Kidney glomerular epithelial cell (primary cell): Measurements from ENCODE around the gene ZBTB17.
"Not testable (repeated sequence)": the region's sequence is repeated elsewhere in the genome, so short reads cannot be mapped to it uniquely, and the experiment has no call there.

ENCODE experiments used
- DNase-seq: peaks from one replicate; lab custom pipeline; 2025; lab: John Stamatoyannopoulos, UW

The ZBTB17 gene

GRCh38 chr1:15988856-15989736 lies 13.2 kb upstream of the ZBTB17 start:
- DNase-seq: no peak

- peak; percentile 50 for DNase-seq
These were observed 9.9 kb upstream of the ZBTB17 start for GRCh38 chr1:15985611-15986297.

DNA sequence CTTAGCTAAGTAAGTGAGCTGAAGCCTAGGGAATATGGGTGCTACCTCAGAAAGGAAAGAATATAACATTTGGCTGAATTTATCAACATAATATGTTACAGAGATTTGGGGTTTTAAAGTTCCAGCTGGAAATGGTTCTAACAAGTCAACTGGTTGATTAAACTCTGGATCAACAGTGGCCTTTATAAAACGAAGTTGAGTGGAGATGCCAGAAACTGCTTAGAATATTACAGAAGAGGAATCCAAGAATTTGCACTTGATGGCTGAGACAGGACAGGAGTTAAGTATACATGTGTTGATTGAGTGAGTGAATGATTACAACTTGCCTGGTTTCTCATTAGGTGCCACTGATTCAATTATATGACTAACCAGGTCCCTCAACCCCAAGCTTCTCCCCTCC lies 7.4 kb upstream of the ZBTB17 start:
- no peak for DNase-seq

DNA sequence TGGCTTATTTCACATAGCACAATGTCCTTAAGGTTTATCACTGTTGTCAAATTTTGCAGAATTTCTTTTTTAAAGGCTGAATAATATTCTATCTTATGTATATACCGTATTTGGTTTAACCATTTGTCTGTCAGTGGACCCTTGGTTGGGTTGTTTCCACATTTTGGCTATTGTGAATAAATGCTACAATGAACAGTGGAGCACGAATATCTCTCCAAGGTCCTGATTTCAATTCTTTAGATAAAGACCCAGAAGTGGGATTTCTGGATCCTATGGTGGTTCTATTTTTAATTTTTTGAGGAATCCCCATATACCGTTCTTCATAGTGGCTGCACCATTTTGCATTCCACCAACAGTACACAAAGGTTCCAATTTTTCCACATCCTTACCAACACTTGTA lies 5.8 kb upstream of the ZBTB17 start:
- DNase-seq: no peak

GRCh38 chr1:15977947-15978346 lies 2.0 kb upstream of the ZBTB17 start:
- not testable (repeated sequence) for DNase-seq

GRCh38 chr1:15975358-15975804 lies 520 bp downstream of the ZBTB17 start:
- DNase-seq: peak; percentile 51

- DNase-seq: no peak
These were observed 1.0 kb downstream of the ZBTB17 start for GRCh38 chr1:15974855-15975254.

GRCh38 chr1:15973772-15974171 lies 2.1 kb downstream of the ZBTB17 start:
- no peak for DNase-seq

- DNase-seq: no peak
These were observed 3.5 kb downstream of the ZBTB17 start for GRCh38 chr1:15972409-15972808.

GRCh38 chr1:15970911-15971310 lies 5.0 kb downstream of the ZBTB17 start:
- DNase-seq: no peak

DNA sequence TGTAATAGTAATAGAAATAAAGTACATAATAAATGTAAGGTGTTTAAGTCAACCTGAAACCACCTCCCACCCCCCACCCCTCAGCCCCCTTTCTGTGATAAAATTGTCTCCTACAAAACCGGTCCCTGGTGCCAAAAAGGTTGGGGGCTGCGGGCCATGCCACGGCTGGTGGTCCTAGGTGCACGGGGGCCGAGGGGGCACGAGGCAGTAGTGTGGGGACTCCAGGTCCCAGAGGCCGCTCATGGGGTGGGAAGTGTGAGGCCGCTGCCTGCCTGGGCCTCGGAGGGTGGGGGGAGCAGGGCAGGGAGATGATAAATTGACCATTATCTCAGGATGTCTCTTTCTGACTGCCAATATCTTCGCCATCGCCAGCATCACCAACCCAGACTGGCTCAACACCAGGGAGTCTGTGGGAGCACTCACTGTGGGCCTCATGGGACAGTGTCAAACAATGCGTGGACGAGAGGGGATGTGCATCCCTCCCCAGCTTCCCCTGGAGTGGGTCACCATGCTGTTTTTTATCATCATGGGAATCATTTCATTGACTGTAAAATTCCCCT lies 6.5 kb downstream of the ZBTB17 start:
- no peak for DNase-seq

DNA sequence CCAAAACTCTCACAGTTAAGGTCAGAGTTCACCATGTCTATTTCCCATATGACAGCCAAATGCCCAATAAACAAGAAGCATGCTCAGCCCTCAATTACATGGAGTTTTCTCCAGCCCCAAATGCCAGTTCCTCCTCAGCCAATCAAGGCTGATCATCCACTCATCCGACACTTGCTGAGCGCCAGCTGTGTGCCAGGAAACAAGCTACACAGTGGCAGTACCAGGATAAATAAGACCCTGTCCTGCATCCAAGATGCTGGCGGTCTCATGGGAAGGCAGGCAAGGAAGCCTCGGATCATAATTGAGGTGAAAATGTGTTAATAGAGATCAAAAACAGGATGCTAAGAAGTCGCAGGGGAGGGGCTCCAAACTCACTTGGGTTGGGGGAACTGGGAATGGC lies 7.7 kb downstream of the ZBTB17 start:
- no peak for DNase-seq

DNA sequence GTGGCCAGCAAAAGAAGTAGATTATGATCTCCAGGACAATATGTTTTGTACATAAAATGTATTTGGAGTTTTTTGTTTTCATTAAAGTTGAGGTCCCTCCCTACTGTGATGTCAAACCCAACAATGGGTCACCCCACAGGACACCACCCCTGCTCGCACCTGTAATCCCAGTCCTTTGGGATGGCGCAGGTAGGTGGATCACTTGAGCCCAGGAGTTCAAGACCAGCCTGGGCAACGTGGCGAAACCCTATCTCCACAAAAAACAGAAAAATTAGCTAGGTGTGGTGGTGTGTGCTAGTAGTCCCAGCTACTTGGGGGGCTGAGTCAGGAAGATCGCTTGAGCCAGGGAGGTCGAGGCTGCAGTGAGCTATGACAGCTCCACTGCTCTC lies 9.0 kb downstream of the ZBTB17 start:
- DNase-seq: no peak

DNA sequence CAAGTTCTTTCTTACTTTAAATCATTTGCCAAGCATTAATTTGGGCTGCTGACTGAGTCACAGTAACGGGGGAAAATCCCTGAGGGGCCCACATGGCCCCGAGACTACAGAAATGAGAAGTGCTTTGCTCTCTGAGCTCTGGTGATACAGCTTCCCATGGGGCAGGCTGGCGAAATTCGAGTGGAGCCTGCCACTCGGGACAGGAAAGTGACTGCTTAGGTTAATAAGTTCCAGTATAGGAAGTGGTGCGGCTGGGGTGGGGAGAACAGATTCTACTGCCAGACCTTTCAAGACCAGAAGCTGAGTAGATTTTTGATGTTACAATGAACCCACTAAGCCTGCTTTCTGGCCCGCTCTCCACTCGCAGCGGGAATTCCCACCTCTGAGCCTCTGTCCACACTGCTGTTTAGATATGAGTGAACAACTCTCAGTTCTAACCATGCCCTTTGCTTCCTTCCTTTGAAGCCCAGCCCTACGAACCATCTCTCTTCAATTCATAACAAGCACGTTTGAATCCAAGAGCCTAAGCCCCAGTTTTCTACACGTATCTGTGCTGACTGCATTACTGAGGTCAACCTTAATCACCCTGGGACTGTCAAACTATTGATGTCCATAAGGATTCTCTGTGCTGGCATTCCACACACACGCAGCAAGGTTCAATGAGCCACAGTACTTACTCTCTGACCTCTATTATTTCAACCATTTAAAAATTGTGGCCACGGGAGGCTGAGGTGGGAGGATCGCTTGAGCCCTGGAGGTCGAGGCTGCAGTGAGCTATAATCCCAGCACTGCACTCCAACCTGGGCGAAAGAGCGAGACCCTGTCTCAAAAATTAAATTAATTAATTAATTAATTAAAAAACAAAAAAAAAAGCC lies 9.6 kb downstream of the ZBTB17 start:
- DNase-seq: no peak

DNA sequence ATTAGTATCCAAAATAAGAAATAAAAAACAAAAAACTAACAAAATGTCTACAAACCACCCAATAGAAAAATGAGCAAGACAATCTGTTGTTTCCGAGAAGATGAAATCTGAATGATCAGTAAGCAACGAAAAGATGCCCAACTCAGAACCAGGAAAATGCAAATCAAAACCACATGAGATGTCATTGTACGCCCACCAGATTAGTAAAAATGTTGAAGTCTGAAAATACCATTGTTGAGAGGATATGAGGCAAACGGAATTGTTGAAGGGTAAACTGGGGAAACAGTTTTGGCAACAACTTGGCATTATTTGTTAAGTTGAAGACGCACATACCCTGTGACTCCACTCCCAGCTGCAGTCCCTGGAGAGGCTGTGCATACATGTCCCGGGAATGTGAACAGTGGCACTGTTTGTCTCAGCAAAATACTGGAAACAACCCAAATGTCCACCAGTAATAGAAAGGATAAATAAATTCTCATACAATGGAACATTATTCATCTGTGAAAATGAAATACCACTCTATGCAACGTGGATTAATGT lies 10.6 kb downstream of the ZBTB17 start:
- no peak for DNase-seq

DNA sequence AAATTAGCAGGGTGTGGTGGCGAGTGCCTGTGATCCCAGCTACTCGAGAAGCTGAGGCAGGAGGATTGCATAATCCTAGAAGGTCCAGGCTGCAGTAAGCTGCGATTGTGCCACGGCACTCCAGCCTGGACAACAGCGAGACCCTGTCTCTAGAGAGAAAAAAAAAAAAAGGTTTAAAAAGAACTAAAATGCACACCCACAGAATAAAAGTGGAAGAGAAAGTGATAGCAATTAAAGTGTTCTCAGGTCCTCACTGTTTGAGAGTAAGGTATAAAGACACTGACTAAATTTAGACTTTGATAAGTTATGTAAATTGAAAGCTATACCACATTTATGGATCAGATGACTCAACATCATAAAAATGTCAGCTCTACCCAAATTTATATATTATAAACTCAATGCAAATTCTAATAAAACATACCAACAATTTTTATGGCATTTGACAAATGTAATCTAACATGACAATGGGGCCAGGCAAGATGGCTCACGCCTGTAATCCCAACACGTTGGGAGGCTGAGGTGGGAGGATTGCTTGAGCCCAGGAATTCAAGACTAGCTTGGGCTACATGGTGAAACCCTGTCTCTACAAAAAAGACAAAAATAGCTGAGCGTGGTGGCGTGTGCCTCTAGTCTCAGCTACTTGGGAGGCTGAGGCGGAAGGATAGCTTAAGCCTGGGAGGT lies 11.8 kb downstream of the ZBTB17 start:
- DNase-seq: no peak

DNA sequence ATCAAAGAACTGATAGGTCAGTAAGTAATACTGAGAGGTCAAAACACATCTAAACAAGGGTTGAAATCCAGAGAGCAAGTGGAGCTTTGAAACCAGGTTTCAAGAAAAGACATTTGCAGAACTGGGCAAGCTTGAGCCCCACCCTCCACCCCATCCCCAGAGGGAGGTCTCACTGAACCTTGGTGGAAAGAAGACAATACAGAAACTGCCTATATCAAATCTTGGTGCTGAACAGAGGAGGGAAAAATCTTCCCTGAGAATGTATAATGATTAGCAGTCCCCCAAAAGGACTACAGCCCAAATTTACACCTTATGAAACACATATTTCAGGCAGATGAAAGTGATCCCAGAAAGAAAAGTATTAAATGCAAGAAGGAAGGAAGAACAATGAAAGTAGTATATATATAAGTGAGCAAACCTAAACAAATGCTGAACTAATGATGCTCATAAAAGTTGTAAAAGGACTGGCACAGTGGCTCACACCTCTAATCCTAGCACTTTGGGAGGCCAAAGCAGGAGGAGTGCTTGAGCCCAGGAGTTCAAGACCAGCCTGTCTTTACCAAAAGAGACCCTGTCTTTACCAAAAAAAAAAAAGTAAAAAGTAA lies 12.4 kb downstream of the ZBTB17 start:
- DNase-seq: no peak

DNA sequence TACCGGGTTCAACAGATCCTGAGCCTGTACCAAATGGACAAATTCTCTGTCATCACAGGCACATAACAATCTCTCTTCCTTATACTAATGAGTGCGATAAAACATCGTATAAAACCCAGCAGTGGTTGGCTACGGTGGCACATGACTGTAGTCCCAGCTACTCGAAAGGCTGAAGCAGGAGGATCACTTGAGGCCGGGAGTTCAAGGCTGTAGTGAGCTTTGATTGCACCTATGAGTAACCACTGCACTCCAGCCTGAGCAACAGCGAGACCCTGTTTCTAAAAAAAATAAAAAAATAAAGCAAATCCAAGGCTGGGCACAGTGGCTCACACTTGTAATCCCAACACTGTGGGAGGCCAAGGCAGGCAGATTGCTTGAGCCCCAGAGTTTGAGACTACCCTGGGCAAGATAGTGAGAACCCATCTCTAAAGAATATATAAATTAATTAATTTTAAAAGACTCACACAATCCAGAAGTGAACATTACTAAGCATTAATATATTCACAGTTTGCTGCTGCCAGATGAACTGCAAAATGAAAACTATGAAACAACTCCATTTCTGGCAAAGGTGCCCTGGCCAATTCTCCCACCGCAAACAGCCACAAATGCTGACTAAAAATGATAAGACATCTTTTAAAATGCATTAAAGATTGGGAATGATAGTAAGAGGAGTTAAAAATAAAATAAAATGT lies 13.1 kb downstream of the ZBTB17 start:
- DNase-seq: no peak

DNA sequence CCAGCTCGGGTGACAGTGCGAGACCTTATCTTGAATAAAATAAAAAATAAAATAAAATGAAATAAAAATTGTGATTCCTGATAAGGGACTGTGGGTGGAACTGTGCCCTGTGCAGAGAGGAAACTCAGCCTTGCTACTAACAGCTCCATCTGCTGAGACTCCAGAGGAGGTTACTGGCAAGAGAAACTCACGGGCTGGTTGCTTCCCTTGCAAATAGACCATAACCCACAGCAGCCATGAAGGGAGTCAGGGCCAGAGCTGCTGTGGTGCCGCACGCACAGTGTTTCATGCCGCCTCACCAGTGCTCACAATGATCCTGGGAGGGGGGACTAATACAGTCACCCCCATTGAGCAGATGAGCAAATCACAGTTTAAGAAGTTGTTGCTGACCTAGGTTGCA lies 13.7 kb downstream of the ZBTB17 start:
- DNase-seq: no peak

- no peak for DNase-seq
These were observed 14.4 kb downstream of the ZBTB17 start for GRCh38 chr1:15961492-15961891.
